Left kidney (tissue), 8 donors: ENCODE measurements around the gene SLC6A9. TPM values are rescaled to one million over a fixed set of nuclear protein-coding genes. Genes with fewer than 3 reads are reported as not detected.

Source experiments
- DNase-seq: peaks from one replicate; pipeline ENCODE4 v3.0.0-alpha.2; 2013
- long read RNA-seq, 8 donors: transcript quantifications; one replicate each; lab custom pipeline, GENCODE V29; 2026
- polyA plus RNA-seq: library from polyadenylated mRNA; unstranded; fragments of 120-200 nt; gene quantifications from one replicate; pipeline ENCODE4 v1.2.1, GENCODE V29; 2013; ENCODE audit not compliant: insufficient read length

The SLC6A9 gene
- 6.8 TPM for polyA plus RNA-seq
- long read RNA-seq, donor 1, partial matches to known transcripts: 17 of 17 reads
- long read RNA-seq, donor 1, other reads (novel, unspliced or antisense): 0 of 17 reads
- long read RNA-seq, donor 2: 0 reads
- long read RNA-seq, donor 3: 0 reads
- long read RNA-seq, donor 4: 0 reads
- long read RNA-seq, donor 5: 0 reads
- long read RNA-seq, donor 6: 0 reads
- long read RNA-seq, donor 7: 0 reads
- long read RNA-seq, donor 8: 0 reads

DNA sequence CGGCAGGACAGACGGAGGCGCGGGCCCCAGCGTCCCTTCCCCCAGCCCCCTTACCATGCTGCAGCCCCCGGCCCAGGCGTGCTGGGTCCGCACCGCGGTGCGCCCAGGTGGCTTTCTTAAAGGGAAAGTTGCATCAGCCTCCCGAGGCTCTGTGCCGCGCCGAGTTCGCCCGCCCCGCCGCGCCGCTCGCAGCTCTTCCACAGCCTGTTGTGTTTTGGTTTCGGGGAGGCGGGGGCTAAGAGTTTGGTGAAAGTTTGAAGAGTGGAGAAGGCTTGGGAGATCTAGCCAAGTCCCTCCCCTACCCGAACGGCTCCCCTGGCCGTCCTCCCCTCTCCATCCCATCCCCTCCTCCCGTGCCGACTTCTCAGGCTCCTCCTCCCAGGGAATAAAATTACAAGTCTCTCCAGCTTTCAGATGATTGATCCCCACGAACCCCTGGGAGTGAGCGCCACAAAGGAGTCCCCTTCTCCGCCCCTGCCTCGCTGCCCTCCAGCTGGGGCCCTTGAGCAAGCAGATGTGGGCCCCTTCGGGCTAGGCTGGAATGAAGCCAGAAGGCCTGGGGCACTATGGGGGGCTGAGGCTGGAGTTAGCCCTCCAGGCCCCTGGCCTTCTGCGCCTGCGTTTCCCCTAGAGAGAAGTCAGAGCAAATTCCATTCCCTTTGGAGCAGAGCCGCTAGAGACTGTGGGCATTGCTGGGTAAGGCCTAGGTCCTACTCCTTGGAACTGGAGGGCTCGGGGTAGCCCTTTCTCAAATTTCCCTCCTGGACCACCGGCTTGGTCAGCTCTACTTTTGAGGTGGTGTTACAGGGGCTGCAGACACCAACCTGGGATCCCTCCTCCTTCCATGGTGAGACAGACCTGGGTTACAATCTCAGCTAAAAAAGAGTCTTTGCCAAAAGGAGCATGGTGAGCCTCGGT, at the start of gene SLC6A9:
Gene SLC6A9 (minus strand): TSS at position 211 of the 918 bp plus-strand sequence. CDS start 7,185 bp downstream, outside the sequence.
- peak; percentile 72 for DNase-seq

DNA sequence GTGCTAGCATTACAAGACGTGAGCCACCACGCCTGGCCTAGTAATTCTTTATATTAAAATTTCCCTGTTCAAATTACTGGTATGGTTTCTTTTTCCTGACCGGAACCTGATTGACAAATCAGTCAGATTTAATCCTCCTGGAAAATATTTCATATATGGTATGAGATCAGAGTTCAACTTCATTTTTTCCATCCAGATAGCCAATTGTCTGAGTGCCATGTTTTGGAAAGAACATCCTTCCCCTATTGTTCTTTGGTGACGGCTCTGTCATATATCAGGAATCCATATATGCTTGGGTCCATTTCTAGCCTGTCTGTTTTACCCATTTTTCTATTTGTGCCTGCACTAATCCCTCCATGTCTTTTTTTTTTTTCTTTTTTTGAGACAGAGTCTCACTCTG, 48.3 kb upstream of the SLC6A9 start:
- no peak for DNase-seq

DNA sequence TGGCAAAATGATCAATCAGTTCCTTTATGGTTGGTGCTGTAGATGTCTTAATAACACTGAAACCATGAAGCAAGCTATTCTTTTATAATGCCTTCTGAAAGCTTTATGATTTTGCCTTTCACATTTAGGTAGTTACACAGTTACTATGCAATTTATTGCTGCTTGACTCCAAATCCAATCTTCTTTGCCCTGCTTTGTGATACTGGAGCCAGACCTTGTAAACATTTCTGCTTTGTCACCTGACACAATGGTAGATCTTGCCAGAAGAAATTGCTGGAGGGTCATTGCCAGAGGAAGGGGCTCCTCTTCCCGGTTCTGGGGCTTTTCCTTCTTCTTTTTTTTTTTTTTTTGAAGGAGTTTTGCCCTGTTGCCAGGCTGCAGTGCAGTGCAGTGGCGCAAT, 46.8 kb upstream of the SLC6A9 start:
- no peak for DNase-seq

DNA sequence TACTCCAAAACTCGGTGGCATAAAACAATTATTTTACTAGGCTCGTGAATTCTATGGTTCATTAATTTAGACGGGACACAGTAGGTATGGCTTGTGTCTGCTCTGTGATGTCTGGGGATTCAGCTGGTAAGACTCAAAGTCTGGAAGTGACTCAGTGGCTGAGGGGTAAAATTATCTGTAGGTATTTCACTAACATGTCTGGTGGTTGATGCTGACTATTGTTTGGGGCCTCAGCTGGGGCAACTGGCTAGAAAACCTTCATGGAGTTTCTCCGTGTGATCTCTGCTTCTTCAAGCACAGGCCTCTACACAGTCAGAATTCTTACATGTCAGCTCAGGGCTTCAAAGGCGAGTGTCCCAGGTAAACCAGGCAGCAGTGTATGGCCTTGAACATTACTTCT, 46.2 kb upstream of the SLC6A9 start:
- no peak for DNase-seq

DNA sequence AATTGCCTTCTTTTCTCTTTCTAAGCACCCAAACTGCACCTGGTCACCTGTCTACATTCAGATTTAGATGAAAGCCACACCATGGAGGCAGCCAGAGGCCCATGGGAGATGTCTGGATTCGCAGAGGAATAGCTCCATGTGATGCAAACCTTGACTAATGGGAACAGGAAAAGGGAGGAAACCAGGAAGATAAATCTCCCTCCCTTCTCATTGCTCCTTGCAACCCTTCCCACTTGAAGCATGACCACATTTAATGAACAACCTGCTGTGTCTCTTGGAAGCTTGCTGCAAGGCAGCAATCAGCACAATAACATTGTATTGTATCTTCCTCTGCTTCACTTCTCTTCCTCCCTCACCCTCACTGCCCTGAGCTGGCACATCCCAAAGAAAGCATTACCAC, 44.8 kb upstream of the SLC6A9 start:
- DNase-seq: peak; percentile 50

DNA sequence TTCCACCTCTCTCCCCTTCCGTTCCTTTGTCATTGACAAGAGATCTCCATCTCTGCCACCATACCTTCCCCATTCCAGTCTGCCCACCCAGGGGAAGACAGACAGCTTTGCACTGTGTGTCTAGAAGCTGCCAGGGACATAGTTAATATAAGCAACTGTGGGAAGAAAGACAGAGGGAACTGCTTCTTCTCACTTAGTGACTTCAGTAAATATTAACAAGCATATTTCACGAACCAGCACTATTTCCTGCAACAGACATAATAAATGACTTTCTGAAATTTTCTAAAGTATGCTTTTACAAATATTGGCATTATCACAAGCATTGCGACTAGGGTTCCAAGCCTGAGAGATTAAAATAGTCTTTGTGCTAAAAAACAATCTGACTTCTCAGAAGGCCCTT, 43.2 kb upstream of the SLC6A9 start:
- DNase-seq: no peak

DNA sequence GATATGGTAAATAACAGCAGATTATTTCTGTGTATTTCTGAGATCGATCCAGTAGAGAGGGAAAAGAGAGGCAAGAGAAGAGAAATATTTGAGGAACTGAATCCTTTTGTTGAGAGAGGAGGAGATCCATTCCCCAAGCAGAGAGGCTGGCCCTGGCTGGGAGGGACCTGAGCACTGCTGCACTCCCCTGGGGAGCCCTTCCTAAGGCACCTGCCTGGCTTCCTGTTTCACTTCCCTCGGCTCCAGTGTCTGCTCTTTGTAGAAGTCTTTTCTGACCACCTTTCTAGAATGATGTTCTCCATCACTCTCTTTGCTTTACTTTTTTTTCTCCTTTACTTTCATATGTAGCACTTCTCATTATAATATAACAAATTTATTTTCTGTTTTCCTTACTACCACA, 42.3 kb upstream of the SLC6A9 start:
- DNase-seq: no peak

DNA sequence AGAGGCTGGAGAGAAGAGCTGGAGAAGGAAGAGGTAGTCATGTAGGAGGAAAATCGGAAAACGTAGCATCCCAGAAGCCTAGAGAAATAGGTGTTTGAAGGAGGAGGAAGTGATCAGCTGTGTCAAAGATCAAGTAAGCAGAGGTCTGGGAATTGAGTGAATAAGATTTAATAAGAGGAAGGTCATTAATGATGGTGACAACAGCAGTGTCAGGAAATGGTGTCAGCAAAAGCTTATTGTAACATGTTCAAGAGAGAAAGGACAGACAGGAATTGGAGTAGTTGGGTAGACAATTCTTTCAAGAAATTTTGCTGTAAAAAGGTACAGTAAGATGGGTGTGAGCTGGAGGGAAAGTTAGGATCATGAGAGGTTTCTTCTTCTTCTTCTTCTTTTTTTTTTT, 41.6 kb upstream of the SLC6A9 start:
- DNase-seq: no peak

DNA sequence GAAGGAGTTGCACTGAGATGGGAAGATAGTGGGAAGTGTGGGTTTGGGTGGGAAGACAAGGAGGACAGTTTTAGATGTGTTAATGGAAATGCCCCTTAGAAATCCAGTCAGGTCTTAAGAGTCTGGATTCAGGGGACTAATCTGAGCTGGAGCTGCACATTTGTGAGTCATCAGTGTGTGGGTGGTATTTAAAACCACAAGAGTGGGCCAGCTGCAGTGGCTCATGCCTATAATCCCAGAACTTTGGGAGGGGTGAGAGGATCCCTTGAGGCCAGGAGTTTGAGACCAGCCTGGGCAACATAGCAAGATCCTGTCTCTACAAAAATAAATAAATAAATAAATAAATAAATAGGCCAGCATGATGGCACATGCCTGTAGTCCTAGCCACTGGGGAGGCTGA, 40.9 kb upstream of the SLC6A9 start:
- DNase-seq: no peak

DNA sequence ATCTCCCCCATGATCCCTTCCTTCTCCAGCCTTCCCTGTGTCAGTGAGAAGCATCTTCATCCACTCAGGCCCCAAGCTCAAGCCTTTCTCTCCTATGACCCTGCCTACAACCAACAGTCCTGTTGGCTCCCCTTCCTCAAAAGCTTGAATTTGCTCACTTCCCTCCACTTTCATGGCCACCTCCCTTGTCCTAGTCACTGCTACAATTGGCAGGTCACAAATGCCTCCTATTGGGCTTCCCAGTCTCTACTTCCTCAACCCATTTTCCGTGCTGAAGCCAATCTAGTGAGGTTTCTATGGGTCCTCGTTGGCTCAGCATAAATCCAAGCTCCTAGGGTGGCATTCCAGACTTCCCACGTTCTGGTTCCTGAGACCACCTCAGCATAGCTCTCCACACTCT, 40.2 kb upstream of the SLC6A9 start:
- DNase-seq: no peak

DNA sequence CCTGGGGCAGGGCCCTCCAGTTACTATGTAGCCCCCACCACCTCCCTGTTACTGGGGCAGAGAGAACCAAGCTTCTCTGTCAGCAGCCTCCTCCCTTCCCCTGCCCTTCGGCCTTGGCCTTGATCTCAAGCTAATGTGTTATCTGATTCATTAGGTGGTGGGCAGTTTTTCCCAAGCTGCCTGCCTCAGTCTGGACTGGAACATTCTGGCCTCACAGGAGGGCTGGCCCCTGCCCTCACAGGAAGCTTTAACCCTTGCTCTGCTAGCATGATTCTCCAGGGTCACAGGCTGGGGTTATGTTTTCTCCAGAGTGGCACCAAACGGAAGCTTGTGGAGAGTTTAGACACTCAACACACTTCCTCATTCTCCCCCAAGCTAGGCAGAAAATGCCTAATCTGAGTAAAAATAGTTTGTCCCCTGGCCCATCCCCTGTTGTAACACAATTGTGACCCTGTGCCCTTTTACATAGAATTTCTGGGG, 37.2 kb upstream of the SLC6A9 start:
- DNase-seq: no peak

DNA sequence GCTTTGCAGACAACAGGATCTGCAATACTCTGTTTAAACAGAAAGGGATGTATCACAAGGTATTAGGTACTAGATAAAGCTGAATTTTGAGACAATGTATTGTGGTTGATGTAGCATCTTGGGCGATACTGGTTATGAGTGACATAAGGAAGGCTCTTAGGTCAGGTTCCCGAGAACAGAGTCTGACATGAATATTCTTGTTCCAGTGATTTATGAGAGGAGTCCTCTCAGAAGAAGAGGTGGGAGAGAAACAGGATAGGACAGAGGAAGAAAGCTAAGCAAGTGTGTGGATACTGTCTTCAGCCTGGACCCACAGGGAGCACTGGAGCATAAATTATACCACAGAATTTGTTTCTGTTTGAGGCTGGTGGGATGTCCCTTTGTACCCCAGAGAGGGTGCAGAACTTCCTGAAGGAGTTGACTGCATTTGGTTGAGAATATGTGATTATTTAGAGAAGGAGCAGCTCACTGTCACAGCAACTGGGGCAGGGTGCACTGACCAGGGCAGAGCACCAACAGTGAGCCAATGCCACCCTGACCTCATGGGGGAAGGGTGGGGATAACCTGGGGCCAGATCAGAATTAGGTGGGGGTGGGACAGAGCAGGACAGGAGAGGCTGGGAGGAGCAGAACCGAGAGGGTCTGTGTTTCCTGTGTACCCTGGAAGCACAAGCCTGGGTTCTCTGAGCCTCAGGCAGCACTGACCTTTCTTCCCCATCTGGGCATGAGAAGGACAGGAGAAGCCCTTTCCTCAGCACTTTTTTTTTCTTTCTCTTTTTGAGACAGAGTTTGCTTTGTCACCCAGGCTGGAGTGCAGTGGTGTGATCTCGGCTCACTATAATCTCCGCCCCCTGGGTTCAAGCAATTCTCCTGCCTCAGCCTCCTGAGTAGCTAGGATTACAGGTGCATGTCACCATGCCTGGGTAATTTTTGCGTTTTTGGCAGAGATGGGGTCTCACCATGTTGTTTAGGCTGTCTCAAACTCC, 36.3 kb upstream of the SLC6A9 start:
- no peak for DNase-seq

DNA sequence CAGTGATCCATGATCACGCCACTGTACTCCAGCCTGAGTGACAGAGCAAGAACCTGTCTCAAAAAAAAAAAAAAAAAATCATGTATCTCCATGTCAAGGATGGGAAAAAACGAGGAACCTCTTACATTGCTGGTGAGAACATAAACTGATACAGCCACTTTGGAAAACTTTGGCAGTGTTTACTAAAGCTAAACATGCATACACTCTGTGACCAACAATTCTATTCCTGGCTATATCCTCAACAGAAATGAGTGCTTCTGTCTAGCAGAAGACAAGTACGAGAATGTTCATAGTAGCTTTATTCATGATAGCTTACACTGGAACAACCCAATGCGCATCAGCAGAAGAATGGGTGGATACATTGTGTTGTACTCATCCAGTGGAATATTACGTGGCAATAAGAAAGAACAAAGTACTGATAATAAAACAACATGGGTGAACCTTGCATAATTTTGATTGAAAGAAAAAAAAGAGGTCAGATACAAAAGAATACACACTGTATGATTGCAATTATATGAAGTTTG, 31.5 kb upstream of the SLC6A9 start:
- DNase-seq: no peak

DNA sequence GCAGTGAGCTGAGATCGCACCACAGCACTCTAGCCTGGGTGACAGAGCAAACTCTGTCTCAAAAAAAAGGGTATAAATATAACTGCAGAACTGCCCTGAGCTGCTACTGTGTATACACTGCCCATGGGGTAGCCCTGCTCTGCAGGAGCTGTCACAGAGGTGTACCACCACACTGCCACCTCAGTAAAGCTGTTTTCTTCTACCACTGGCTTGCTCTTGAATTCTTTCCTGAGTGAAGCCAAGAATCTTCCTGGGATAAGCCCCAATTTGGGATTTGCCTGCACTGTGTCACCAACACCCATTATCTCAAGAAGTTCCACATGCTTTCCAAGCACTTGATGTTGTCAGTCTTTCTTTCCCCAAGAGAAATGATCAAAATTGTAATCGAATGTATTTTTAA, 30.6 kb upstream of the SLC6A9 start:
- DNase-seq: no peak

DNA sequence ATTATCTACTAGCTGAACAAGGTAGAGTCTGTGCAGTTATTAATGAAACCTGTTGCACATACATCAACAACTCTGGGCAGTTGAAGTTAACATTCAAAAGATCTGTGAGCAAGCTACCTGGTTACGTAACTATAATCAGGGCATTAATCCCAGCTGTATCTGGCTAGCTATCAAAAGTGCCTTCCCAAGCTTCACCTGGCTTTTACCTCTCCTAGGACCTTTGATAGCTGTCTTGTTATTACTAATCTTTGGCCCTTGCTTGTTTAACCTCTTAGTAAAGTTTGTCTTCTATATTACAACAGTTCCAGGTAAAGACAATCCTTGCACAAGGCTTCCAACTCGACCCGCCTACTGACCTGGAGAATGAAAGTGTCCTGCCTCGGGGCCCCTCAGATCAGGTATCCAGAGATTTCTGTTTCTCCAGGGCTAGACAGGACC, 29.6 kb upstream of the SLC6A9 start:
- DNase-seq: no peak

DNA sequence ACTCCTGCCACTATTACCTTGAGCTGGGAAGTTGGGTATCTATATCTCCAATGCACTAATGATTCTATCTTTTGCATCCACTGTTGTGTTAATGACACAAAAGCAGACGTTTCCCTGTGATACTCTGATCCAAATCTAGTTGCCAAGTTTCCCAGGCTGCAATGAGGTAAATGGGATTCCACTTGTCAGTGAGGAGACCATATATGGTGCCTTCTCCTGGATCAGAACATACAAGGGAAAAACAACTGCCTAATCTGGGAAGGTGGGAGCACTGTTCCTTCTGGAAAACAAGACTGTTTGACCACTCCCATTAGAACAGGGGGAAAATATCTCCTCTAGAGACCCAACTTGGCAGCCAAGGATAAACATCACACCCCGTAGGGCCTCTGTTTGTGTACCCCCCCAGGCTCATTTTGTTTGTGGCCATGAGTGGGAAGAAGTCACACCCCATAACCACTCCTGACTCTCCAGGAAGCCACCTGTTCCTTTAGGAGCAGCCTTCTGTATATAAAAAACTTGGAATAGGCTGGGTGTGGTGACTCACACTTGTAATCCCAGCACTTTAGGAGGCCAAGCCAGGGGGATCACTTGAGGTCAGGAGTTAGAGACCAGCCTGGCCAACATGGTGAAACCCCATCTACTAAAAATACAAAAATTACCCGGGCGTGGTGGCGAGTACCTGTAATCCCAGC, 28.5 kb upstream of the SLC6A9 start:
- DNase-seq: no peak

DNA sequence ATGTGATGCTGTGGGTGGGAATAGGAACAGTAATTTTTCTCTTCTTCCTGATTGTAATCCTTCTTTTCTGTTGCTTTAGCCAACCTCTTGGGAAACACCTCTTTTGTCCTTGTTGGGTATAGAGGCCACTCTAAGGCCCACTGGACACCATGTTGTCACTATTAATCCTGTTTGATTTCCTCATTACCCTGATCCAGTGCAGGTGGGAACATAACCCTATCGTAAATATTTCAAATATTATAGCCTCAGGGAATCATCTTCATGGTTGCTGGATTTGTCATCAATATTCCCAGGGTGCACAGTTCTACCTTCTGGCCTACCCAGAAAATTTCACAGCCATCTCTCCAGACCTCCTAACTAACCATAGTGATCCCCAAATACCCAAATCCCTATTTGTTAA, 27.9 kb upstream of the SLC6A9 start:
- no peak for DNase-seq

DNA sequence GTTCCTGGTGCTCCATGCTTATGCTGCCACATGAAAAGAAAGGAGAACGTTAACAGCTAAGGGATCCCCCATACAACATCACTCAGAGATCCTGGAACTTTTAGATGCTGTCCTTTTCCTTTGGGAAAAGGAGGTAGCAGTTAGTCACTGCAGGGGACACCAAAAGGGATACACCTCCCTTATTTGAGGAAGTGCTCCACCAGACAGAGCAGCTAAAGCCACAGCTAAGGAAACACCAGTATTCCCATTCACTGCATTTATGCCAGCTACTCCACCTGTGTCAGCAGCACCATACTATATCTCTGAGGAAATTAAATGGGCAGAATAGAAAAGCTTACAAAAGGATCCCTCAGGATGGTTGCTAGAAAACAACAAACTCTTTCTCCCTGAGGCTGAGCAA, 26.0 kb upstream of the SLC6A9 start:
- DNase-seq: no peak

DNA sequence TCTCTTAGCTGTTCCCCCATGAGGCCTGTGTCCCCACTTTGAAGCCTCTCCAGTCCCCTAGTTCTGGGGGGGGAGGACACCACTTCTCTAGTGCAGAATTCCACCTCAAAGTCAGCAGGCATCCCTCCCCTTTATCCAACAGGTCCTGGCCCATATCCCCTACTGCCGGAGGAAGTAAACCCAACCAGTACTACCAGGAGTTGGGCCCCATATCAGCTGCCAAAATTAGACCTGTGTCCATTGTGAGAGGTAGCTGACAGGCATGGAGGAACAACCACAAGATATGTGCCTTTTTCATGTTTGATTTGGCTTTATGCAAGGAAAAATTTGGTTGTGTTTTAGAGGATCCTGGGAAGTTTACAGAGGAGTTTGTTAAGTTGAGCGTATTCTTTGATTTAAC, 22.1 kb upstream of the SLC6A9 start:
- DNase-seq: no peak

DNA sequence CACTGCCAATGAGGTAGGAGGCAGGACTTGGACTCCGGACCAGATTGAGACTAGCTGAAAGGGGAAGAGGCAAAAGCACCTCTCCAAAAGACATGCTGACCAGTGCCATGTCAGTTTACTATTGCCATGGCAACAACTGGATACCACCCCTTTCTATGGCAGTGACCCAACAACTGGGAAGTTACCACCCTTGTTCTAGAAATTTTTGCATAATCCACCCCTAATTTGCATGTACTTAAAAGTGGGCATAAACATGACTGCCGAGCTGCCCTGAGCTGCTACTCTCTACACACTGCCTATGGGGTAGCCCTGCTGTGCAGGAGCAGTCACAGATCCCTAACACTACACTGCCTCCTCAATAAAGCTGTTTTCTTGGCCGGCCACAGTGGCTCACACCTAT, 19.0 kb upstream of the SLC6A9 start:
- no peak for DNase-seq

DNA sequence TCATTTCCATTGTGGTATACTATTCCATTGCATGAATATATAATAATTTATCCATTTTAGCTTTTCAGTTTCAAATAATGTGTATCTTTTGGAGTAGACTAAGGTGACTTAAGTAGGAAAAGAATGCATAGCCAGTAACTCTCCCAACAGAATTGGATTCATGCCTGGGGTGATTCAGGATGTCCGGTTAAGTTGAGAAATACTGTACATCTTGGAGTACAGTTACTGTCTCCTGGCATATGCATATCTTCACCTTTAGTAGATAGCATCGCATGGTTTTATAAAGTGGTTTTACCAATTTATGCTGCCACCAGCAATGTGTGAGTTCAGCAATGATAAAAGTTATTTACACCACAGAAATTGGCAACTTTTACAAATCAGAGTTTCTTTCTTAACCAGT, 18.6 kb upstream of the SLC6A9 start:
- no peak for DNase-seq
